ENCODE results near the gene SAMD14.
A peak's percentile ranks its signal among the peaks of the same experiment; 100 is the strongest.

Gene SAMD14

DNA sequence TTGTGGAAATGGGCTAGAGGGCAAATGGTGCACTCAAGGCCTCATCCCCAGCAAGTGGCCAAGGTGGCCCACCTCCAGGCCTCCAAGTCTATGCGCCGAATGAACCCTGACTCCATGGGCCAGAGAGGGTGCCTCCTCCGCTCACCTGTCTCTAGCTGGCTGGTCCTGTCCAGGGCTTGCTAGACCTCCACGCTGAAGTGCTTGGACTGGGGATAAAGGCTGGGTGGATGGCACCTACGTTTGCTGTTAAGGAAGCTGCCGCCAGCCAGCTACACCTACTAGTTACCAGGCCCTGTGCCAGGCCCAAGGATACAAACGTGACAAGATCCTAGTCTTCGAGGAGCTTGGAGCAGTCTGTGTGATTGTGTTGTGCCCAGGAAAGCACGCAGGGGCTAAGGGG is 35.1 kb upstream of the SAMD14 start:
- DNase-seq (ENCODE audit: low spot score): no peak

GRCh38 chr17:50164697-50164988 is 34.7 kb upstream of the SAMD14 start:
- no peak for DNase-seq (ENCODE audit: low spot score)

GRCh38 chr17:50163843-50164696 is 34.1 kb upstream of the SAMD14 start:
- DNase-seq (ENCODE audit: low spot score): no peak

GRCh38 chr17:50162466-50163254 is 32.7 kb upstream of the SAMD14 start:
- no peak for DNase-seq (ENCODE audit: low spot score)

DNA sequence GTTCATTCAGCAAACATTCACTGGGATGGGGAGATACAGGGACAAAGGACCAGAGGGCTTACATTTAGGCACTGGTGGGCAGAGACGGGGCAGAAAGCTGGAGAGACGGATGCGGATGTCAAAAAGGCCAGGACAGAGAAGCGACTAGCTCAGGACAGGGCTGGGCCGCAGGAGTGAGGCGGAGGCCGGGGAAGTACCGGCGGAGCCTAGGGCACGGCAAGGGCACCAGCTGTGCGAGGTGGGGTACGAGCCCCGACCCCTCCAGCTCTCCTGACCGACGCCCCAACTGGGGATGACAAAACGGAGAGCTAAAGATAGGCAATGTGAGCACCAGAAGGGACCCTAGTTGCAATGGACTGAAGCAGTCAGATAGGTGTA is 31.9 kb upstream of the SAMD14 start:
- no peak for DNase-seq (ENCODE audit: low spot score)

GRCh38 chr17:50161023-50161910 is 31.3 kb upstream of the SAMD14 start:
- DNase-seq (ENCODE audit: low spot score): peak; percentile 99

DNA sequence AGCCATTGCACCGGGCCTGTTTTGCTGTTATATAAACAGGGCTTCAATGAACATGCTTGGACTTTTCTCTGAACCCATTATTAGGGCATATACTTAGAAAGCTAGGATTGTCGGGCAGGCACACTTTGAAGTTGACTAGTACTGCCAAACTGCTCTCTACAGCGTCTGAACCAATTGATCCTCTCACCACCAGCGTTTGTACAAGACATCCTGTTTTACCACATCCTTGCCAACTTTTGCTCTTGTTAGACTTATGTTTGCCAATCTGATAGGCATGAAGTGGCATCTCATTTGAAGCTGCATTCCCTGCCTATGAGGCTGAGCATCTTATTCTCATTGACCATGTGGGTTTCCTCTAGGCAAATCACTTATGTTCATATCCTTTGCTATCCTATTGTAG is 27.9 kb upstream of the SAMD14 start:
- no peak for DNase-seq (ENCODE audit: low spot score)

GRCh38 chr17:50155115-50155819 is 25.3 kb upstream of the SAMD14 start:
- DNase-seq (ENCODE audit: low spot score): no peak

DNA sequence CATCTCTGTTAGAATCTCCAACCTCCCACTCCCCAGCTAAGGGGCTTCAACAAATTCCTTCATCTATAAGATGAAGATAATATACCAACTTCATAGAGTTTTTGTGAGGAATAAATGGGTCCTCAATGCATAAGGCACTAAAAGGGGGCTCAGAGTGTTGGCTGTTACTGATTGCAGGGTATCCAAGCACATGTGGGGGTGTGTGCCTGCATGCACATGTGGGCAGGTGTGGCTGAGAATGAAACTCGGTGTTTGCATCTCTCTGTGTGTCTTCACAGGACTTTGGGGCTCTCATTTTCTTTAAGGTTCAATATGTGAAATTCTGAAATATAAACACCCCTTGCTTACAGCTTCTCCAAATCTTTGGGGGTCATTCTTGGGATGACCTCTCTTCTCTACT is 24.6 kb upstream of the SAMD14 start:
- DNase-seq (ENCODE audit: low spot score): no peak

GRCh38 chr17:50153650-50154575 is 24.0 kb upstream of the SAMD14 start:
- DNase-seq (ENCODE audit: low spot score): no peak

DNA sequence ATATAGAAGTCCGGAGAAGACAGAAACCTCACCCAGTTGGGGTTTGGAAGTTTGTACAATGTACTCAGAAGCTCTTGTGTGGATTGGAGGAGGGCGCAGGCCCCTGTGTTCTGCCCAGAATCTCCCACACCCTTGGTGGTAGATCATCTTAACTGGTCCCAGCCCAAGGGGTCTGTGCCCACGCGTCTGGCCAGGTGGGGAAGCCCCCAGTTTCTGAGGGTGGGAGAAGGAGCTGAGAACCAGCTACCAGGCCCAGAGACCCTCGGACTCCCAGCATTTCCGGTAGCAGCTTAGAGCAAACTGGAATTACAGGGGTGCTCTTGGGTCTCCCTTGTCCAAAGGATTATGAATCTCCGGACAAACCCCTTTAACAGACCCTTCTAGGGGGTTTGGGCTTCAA is 22.8 kb upstream of the SAMD14 start:
- no peak for DNase-seq (ENCODE audit: low spot score)

- DNase-seq (ENCODE audit: low spot score): peak; percentile 85
These were observed 22.1 kb upstream of the SAMD14 start for GRCh38 chr17:50151937-50152547.

DNA sequence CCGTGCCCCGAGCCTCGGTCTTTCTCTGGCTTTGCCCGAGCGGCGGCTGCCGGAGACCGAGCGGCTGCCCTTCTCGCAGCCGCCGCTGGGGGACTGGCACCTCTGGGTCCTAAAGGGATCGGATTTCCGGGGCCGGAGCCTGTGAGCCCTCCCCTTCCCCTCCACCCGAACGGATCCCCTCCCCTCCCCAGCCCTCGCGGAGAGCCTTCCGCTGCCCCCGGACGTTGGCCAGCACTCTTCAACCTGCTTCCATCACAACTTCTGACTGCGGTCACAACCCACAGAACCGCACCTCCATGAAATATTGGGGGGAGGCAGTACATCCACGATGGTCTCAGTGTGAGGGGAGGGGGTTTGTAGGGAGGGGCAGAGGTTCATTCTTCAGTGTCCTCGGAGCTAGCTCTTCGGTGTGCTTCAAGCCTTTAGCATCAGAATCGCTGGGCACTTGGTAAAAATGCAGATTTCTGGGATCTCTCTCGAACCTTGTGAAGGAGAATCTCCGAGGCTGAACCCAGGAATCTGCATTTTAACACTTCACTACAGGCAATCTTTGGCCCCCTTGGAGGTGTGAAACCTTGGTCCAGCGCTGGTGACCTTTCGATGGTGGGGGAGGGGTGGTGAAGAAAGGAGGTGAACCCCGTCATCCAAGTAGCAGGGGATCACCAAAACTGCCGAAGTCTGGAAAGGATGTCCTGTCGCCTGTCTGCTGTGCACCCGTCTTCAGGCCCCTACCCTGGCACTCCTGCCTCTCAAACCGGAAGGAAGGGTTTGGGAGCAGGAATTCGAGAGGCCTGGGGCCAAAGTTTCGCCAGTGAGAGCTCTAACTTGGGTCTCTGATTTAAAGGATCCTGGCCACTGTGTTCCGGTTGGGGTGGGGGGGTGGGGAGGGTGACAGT is 21.3 kb upstream of the SAMD14 start:
- peak; percentile 91 for DNase-seq (ENCODE audit: low spot score)

DNA sequence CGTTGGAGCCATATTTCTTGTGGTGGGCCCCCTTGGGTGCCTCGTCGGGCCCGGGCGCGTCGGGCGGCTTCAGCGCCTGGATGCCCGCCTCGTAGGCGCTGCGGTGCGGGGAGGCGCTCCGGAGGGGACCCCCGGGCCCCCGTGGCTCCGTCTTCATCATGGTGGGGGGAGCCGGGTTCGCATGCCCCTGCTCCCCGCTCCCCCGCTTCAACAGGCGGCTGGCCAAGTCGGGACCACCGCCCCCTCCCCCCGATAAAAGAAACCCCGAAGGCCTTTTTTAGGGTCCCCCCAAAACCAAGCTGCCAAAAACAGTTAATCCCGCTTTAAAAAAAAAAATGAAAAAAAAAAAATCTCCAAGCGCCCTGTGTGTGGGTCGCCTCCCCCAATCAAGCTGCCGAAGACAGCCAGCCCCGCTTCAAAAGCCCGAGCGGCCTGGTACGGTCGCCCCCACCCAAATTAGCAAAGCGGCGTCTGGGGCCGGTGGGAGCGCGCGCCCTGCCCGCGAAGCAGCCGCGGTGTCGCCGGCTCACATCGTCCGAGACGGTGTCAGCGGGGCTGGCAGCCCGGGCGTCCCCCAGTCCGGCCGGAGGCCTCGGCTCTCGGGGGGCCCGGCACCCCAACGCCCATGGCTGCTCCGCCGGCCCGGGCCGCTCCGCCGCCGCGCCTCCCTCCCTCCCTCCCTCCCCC is 20.5 kb upstream of the SAMD14 start, which contains the start of gene PPP1R9B:
TSS of gene PPP1R9B (minus strand) at position 324 of the 687 bp plus-strand sequence. CDS start at position 160, 164 bp downstream.
- no peak for DNase-seq (ENCODE audit: low spot score)

DNA sequence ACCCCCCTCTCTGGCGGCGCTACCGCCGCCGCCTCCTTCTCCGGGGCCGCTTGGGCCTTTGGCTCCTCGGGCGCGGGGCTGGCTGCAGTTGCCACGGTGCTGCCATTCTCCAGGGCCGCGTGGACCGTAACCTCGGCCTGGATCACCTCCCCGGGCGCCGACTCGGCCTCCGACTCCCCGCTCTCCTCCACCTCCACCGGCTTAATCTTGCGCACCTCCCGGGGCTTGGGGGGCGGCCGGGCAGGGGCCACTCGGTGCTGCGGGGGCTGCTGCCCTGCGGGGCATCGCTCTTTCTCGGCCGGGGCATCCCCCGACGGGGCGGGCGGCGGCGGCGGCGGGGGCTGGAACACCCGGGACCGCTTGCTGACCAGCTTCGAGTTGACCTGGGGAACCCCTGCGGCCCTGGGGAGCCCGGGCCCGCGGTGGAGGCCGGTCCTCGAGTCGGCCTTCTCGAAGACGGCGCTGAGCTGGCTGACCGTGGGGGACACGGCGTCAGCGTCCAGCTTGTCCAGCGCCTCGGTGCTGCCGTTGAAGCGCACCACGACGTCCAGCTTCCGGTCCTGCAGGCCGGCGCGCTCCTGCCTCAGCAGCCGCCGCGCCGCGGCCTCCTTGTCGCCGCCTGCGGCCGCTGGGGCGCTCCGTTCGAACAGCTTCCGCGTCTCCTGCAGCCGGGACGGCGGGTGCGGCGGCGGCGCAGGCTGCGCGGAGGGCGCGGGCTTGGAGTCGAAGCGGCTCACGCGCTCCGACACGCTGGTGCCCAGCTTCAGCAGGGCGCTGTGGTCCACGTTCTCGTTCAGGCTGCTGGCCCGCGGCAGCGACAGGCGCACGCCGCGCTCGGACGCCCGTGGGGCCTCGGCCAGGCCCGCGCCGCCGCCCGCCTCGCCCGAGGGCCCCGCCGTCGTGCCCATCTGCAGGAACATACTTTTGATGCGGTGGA is 19.7 kb upstream of the SAMD14 start:
- no peak for DNase-seq (ENCODE audit: low spot score)

GRCh38 chr17:50149091-50149416 is 19.1 kb upstream of the SAMD14 start:
- no peak for DNase-seq (ENCODE audit: low spot score)

All from AG08395 (cell line).